ENCODE measurements around the gene PRICKLE1.
A peak's percentile ranks its signal among the peaks of the same experiment; 100 is the strongest.

PRICKLE1 gene

GRCh38 chr12:42588524-42589464 lies 752 bp downstream of the PRICKLE1 start:
- no peak for DNase-seq

- DNase-seq, result no peak
These were observed 1.7 kb downstream of the PRICKLE1 start for GRCh38 chr12:42587601-42588523.

- no peak for DNase-seq
These were observed 3.3 kb downstream of the PRICKLE1 start for GRCh38 chr12:42586268-42586667.

DNA sequence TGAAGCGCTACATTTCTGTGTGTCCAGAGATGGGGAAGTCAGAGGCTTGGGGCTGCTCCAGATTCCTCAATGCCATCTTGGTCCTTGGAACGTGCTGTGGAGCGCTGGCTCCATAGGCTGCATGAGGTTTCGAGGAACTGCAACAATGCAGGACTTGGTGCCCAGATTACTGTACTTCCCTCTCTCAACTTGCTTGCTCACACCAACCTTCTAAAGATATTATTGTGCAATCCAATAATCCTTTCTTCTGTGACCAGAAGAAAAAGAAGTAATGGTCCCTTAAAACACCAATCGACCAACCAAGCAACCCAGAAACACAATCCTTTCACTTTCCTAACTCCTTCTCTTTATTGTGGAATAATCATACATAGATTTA lies 3.7 kb downstream of the PRICKLE1 start:
- no peak for DNase-seq

- DNase-seq, result no peak
These were observed 4.2 kb downstream of the PRICKLE1 start for GRCh38 chr12:42585154-42585840.

- DNase-seq, result no peak
These were observed 4.9 kb downstream of the PRICKLE1 start for GRCh38 chr12:42584651-42585111.

DNA sequence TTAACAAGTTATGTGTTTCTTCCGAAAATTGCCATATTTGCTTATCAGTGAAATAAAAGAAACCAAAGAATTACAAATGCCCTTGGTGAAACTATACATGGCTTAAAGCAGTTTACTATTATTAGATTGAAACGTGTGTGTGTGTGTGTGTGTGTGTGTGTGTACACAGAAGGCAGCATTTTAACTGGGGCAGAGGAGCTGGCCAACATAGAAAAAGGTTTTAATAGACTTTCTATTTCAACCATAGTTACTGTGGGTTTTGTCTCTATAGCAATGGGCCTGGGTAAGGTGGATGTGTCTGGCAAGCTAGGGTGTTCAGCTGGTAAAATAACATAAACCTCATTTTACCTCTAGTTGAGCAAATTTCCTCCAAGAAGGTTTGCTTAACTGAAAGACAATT lies 6.5 kb downstream of the PRICKLE1 start:
- no peak for DNase-seq

DNA sequence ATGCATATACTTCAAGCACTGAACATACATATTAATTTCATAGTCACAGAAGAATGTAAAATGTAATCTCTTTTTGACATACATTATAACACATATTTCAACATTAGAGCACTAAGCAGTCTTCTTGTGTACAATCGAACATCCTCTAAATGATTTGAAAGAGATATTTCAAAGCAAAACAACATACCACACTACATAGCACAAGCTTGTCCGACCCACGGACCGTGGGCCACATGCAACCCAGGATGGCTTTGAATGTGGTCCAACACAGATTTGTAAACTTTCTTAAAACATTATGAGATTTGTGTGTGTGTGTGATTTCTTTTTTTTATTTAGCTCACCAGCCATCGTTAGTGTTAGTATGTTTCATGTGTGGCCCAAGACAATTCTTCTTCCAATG lies 7.0 kb downstream of the PRICKLE1 start:
- no peak for DNase-seq

- DNase-seq, result no peak
These were observed 7.5 kb downstream of the PRICKLE1 start for GRCh38 chr12:42582050-42582449.

DNA sequence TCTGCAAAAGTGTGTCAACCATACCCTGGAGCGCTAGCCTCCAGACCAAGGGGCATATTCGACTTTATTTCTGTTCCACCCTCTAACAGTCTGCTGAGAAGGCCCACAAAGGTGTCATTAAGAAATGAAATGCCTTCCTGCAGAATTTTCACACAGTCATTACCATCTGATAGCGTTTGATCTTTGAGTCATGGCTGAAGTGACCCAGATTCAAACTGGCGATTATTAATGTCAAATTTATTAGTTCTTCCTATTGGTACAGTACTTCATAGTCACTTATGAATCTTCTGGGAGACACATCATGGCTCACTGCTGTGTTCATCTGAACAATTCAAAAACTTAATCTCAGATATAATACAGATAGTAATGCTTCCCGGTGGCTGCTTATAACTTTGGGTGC lies 13.2 kb downstream of the PRICKLE1 start:
- DNase-seq, result no peak

DNA sequence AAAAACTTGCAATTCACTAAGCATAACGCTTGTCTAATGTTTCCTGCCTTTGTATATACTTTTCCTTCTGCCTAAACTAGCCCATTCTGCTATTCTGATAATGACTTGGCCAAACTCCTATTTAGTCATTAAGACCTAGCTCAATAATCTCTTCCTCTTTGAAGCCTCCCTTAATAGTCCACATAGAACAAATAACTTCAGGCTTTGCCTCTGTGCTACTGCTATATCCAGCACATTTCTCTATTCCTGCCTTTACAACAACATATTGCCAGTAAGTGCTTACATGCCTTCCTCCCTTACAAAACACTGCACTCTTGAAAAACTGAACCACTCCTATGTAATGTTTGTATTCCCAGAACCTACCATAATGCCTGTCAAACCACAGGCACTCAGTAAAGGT lies 13.8 kb downstream of the PRICKLE1 start:
- peak; percentile 39 for DNase-seq

- peak; percentile 72 for DNase-seq
These were observed 14.7 kb downstream of the PRICKLE1 start for GRCh38 chr12:42574851-42575266.

- no peak for DNase-seq
These were observed 18.1 kb downstream of the PRICKLE1 start for GRCh38 chr12:42571327-42572009.

DNA sequence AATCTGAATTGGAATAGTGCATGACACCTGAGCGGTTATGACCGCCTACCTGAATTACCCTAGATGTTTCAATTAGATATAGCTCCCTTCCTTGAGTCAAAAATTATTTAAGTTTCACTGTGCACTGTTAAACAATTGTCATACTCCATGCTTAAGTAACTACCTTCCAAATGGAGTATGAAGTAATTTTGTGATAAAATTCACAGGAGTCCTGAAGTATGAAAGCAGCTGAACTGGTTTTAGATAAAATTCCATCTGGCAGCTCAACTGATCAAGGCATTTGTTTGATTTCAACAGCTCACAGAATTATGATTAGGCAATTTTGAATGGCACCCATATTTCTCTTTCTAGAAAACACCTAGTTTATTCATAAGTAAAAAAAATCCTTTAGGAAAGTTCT lies 19.5 kb downstream of the PRICKLE1 start:
- no peak for DNase-seq

GRCh38 chr12:42568952-42569915 lies 20.3 kb downstream of the PRICKLE1 start:
- peak; percentile 12 for DNase-seq

DNA sequence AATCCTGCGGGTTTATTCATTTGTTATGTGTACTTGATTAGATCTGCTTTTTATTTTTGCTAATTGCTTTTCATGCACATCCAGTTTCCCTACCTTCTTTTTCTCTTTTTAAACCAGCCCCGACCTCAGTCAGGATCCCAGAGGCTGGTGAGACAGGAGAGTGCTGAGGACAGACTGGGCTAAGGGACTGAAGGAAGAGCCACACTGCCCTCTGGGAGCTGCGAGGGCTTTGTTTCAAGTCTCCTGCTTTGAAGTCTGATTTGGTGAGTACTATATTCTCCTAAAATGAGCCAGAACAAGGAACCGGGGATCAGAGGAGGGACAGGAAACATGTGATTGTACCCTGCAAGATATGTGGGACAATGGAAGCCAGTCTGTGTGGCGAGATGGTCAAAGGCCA lies 23.9 kb downstream of the PRICKLE1 start:
- DNase-seq, result no peak

- no peak for DNase-seq
These were observed 24.6 kb downstream of the PRICKLE1 start for GRCh38 chr12:42564996-42565395.

DNA sequence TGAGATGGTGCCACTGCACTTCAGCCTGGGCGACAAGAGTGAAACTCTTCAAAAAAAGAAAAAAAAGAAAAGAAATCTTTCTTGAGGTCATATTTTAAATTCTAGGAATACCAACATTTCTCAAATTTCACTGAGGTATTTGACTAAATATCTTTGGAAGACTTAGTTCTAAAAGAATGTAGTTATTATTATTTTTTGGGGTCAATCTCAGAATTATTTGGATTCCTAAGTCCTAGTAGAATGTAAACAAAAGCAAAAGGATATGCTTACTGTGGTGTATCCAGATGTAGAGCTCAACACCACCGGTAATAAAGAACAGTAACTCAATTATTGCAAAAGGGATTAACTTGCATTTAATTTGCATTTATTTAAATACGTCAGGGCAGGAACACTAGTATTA lies 25.0 kb downstream of the PRICKLE1 start:
- DNase-seq, result no peak

- DNase-seq, result no peak
These were observed 28.6 kb downstream of the PRICKLE1 start for GRCh38 chr12:42560977-42561376.

DNA sequence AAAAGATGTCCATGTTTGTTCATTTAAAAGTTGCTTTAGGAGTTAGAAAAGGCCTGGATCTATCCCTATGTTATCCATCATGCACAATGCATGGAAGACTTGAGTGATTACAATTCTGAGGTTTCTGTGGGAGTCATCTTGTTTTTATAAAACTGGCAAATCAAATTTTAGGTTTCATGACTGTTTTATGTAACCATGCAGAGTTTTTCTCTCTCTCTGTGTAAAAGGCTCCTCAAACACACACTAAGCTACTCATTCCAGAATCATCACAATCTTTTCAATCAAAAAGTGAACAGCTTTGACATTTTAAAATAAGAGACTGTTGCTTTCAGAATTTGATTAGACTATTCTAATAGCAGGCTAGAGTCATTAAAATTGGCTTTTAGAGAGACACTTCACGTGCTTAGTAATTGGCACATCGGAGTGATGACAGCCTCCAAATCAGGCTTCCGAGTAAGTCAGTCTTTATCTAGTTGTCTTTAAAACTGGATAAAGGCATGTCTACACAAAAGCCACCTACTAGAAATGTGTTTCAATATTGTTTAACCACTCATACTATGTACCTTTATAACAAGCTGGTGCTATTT lies 31.9 kb downstream of the PRICKLE1 start:
- no peak for DNase-seq

DNA sequence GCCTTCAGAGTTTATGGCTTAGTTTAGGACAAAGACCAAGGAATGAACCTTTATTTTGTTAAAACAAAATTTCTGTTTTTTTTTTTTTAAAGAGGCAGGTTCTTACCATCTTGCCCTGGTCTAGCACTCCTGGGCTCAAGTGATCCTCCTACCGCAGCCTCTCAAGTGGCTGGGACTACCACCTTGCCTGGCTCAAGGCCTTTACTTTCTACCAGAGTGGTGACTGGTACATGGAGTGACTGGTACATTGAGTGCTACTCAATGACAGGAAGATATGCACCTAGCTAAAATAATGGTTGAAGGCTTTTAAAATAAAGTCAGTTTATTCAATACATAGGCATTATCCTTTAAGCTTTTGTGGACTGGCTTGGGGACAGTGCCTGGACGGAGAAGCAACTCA lies 32.6 kb downstream of the PRICKLE1 start:
- no peak for DNase-seq

Measured in NCI-H2029 treated with DMSO at 0.1 percent for 48 hours (cell line).